GM19025 (cell line): Measurements from ENCODE around the gene ZNF487.

Source experiments
- ATAC-seq: cut with Tn5 transposase; IDR thresholded peaks from one replicate; pipeline ENCODE4 v1.9.1; 2021; ENCODE audit warnings: mild to moderate bottlenecking, low read depth, moderate library complexity; ENCODE audit not compliant: unreplicated experiment

The ZNF487 gene

GRCh38 chr10:43479275-43479674 lies 42.4 kb downstream of the ZNF487 start:
- ATAC-seq, result no peak

DNA sequence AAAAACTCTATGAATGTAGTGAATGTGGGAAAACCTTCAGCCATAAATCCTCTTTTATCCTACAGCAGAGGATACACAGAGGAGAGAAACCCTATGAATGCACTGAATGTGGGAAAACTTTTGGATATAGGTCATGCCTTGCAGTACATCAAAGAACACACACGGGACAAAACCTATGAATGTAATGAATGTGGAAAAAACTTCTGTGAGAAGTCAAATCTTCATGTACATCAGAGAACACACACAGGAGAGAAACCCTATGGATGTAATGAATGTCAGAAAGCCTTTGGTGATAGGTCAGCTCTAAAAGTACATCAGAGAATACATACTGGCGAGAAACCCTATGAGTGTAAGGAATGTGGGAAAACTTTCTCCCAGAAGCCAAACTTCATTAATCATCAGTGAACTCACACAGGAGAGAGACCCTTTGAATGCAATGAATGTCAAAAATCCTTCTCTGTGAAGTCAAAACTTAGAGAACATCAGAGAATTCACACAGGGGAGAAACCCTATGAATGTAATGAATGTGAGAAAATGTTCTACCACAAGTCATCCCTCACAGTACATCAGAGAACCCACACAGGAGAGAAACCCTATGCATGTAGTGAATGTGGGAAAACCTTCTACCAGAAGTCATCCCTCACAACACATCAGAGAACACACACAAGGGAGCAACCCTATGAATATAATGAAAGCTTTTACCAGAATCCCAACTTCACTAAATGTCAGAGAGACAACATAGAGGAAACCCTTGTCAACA lies 45.6 kb downstream of the ZNF487 start:
- ATAC-seq, result no peak

- ATAC-seq, result no peak
Observed at GRCh38 chr10:43491855-43492254, 54.9 kb downstream of the ZNF487 start.

GRCh38 chr10:43502931-43503330 lies 66.0 kb downstream of the ZNF487 start:
- no peak for ATAC-seq

- ATAC-seq, result no peak
Observed at GRCh38 chr10:43524434-43525247, 87.7 kb downstream of the ZNF487 start.
